EH (cell line): ENCODE results near the gene BTBD16.

Experiments
- DNase-seq: peaks from one replicate; pipeline ENCODE4 v3.0.0-alpha.2; 2015; ENCODE audit warnings: low read depth

Gene BTBD16

GRCh38 chr10:122343936-122344335 is 72.8 kb downstream of the BTBD16 start:
- DNase-seq: no peak

GRCh38 chr10:122344741-122345258 is 73.7 kb downstream of the BTBD16 start:
- DNase-seq: peak; percentile 32

DNA sequence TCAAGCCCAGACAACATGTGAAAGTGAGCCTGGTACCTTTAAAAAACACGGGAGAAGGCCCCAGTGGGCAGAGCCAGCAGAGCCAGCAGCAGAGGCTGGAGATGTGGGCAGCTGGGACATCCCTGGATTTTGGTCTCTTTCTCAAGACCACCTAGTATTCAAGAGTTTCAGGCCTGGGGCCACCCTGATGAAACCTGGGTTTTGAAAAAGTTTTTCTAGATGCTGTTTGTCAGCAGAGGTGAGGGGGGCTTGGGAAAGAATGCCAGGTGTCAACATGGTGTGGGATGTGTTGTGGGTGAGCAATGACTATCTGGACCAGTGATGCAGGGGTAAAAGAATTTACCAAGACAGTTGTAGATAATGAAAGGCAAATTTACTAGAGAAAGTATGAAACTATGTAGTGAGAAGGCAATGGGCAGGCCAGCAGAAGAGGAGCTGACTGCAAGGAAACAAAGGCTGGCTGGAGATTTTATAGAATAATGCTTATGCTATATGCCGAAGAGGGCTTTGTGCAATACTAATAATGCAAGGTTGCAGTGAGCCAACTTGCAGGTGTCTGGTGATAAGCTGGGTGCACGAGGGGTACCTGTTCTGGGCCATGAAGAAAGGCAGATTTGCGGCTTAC is 75.3 kb downstream of the BTBD16 start:
- no peak for DNase-seq

GRCh38 chr10:122347170-122347841 is 76.2 kb downstream of the BTBD16 start:
- DNase-seq: no peak

- DNase-seq: no peak
Measured at GRCh38 chr10:122348512-122348911, 77.4 kb downstream of the BTBD16 start.

DNA sequence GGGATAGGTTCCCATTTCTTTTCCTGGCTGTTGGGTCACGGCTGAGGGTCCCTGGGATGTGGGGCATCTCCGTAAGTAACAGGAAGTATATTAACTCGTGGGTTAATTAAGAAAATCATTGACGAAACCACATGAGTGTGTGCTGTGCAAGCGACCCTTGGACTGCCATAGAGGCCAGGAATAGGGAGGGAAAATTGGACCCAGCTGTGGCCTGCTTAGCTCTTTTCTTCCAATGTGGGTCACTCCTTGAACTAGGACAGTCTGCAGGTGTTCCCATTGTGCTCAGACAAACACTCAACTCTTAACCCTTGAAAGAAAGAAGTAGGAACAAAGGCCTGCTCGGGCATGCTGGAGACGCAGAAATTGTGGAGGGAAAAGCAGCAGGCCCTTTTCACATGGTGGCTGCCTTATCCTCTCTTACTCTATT is 77.9 kb downstream of the BTBD16 start:
- DNase-seq: no peak

DNA sequence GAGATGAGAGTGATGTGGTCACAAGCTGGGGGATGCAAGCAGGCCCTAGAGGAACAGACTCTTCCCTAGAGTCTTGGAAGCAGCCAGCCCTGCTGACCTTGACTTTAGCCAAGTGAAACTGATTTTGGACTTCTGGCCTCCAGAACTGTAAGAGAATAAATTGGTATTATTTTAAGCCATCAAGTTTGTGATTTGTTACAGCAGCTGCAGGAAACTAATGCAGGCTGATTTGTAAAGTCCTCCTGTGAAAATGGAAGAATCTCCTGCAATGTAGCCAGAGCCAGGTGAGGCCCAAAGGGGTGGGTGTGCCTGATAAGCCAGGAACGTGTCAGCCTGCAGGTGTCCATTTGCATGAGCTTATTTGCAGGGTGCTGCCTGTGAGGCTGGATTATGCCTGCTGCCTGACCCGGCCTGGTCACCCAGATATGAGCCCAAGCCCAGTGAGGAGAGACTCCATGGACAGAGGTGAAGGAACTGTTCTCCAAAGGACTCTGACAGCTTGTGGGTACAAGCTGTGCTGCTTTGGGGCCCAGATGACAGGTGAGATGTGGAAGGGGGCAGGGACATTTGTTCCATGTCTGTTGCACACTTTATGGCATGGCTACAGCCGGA is 78.8 kb downstream of the BTBD16 start:
- no peak for DNase-seq

- DNase-seq: no peak
Measured at GRCh38 chr10:122350893-122351292, 79.8 kb downstream of the BTBD16 start.

DNA sequence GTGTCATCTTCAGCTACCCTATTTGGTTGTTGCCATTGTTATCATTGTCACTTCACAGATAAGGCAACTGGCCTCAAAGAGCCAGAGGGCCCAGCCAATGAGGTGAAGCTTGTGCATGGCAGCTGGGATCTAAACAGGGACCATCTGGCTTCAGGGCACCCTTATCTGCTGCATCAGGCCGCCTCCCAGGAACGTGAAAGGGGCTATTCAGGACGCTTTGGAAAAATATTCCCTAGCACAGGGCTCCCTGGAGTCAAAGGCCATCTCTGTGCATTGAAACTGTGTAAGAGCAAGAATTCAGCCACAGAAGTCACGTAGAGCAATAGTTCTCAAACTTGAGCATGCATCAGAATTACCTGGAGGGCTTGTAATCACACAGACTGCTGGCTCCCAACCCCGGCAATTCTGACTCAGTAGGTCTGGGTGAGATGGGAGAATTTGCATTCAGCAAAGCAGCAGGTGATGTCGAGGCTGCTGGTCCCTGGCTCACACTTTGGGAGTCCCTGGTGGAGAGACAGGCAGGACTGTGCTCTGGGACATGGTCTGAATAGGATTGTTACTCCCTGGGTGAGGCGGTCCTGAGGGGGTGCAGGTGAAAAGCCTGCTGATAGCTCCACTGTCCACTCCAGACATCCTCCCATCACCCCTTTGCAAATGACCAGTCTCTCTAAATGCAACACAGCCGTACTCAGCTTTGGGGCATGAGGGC is 81.9 kb downstream of the BTBD16 start:
- no peak for DNase-seq

DNA sequence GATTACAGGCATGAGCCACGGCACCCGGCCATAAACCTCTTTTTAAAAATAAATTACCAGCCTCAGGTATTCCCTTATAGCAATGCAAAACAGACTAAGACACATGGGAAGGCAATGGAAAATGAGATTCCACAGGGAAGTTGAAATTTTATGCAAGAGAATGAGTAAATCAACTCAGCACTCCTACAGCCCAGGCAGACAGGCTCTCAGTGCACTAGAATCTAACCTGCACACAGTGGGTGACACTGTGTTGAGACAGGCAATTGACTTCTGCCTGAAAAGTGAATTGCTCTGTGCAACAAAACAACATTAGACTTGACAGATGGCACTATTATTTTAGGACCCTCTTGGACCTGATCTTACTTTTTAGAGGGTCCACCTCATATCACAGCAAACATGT is 83.3 kb downstream of the BTBD16 start:
- DNase-seq: no peak

DNA sequence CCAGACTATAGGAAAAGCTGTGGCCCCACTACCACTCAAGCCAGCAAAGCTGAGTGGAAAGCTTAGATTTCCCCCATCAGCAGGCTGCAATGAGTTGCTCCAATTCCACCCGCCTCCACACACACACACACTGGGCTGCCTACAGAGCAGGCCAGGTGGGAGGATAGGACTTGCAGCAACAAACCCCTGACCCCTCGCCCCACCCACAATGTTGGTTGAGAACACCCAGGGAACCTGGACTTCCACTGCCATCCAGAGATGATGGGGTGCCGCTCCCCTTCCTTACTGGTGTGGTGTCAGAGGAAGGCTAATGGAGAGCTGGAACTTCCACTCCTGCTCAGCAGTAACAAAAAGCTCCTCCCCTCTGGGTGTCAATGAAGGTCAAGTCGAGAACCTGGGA is 86.6 kb downstream of the BTBD16 start:
- DNase-seq: no peak

DNA sequence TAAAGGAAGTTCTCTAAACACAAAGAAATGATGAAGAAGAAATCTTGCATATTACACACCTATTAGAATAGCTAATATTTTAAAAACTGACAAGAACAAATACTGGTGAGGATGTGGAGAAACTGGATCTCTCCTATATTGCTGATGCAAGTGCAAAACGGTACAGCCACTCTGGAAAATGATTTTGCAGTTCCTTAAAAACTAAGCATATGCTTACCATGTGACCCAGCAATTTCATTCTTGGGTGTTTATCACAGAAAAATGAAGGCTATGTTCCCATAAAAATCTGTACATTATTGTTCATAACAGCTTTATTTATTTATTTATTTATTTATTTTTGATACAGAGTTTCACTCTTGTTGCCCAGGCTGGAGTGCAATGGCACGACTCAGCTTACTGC is 88.5 kb downstream of the BTBD16 start:
- DNase-seq: no peak

- no peak for DNase-seq
Measured at GRCh38 chr10:122361046-122361445, 90.0 kb downstream of the BTBD16 start.

DNA sequence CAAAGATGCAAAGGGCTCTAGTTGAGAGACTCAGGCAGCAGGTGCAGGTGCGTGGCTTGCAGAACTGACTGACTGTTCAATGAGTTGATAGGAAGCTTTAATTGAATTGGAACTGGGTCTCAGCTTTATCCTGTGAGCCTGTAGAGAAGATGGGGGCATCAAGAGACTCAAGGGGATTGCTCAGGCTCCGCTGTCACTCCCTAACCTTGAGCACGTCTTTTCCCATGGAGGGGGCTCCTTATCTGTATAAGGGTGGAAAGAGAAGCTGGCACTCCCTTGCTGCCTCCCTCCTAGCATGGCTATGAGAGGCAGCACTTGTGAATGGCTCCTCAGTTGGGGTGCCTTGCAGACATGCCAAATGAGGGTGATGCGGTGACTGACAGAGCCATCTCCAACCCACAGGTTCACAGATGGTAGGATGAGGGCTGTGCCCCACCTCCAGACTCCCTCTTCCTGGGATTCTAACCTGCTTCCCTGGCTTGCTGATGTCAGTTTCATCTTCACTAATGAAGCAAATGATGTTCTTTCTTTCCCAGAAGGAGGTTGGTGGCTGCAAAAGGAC is 91.0 kb downstream of the BTBD16 start:
- no peak for DNase-seq

- DNase-seq: peak; percentile 9
Measured at GRCh38 chr10:122362621-122363020, 91.5 kb downstream of the BTBD16 start.

- DNase-seq: no peak
Measured at GRCh38 chr10:122363311-122363710, 92.2 kb downstream of the BTBD16 start.

GRCh38 chr10:122363722-122364463 is 92.8 kb downstream of the BTBD16 start:
- DNase-seq: no peak

DNA sequence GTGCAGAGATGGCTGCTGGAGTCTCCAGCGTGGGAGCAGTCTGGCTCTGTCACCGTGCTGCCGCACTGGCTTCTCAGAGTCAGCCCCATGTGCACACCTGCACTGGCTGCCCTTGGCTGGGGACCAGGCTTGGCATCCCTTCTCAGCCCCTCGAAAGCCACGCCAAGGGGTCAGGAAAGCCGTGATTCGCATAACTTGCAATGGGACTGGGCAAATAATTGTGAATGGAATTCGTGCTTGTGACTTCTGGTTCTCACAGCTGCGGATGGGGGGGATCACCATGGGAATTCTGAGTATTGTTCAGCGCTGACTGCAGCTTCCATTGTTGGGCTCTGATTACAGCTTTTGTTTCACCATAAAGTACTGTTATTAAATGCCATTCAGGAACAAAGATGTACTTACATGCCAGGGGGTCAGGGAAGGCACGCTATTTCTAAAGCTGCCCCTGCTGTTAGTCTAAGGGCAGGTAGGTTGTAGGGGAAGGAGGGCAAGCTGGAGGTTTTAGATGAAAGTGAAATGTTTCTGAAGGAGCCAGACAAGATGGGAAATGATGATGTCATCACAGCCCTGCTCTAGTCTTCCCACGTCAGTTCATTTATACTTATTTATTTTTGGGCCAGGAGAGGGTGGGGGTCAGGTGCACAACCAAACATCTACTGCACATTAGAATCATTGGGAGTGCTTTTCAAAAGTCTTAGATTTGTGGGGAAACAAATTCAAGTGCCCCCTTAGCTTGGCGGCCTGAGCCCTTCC is 97.6 kb downstream of the BTBD16 start:
- DNase-seq: no peak

GRCh38 chr10:122373108-122373507 is 102.0 kb downstream of the BTBD16 start:
- DNase-seq: no peak

GRCh38 chr10:122373721-122374120 is 102.6 kb downstream of the BTBD16 start:
- DNase-seq: peak; percentile 57
